ENCODE data around the gene IL13.

GRCh38 chr5:132662925-132663770, 5.2 kb downstream of the IL13 start:
- TF ChIP-seq CTCF (IDR thresholded peaks at IDR 0.05; ENCODE audit: low read depth, low read length, poor library complexity, severe bottlenecking) (no peak), EZH2phosphoT487 (IDR thresholded peaks at IDR 0.05; ENCODE audit: borderline replicate concordance, low read length) (no peak)
